GM23338 (cell line): ENCODE measurements around the gene ZRANB2. TPM values are rescaled to one million over a fixed set of nuclear protein-coding genes. Genes with fewer than 3 reads are reported as not detected.
A peak's percentile ranks its signal among the peaks of the same experiment; 100 is the strongest.

Experiments used
- ATAC-seq: fragments of 200-7000 bp; cut with Tn5 transposase; 3 replicates; pipeline ENCODE4 v1.9.1; 2020
- DNase-seq: peaks from one replicate; pipeline ENCODE4 v3.0.0-alpha.2; 2015; ENCODE audit warnings: low spot score
- H2AFZ ChIP-seq: fragments of 200-600 bp; sonication (generic); 2 replicates; pipeline ENCODE4 v1.8.0; 2016; ENCODE audit warnings: antibody characterized with exemption, mild to moderate bottlenecking, moderate library complexity
- H3F3A ChIP-seq: fragments of 200-600 bp; sonication (generic); replicated peaks from 2 replicates; pipeline ENCODE4 v1.8.0; 2017; ENCODE audit warnings: antibody characterized with exemption, mixed run types, low read depth
- H3K27ac ChIP-seq: fragments of 200-600 bp; sonication (generic); 2 replicates; pipeline ENCODE4 v1.6.1; 2016; ENCODE audit warnings: low read depth
- H3K27me3 ChIP-seq: fragments of 200-600 bp; sonication (generic); 2 replicates; pipeline ENCODE4 v1.8.0; 2016; ENCODE audit warnings: mild to moderate bottlenecking, mixed run types, moderate library complexity; ENCODE audit not compliant: insufficient read depth
- H3K36me3 ChIP-seq: fragments of 200-600 bp; sonication (generic); 2 replicates; pipeline ENCODE4 v1.8.0; 2016; ENCODE audit warnings: mild to moderate bottlenecking; ENCODE audit not compliant: insufficient read depth
- H3K4me1 ChIP-seq: fragments of 200-600 bp; sonication (generic); 2 replicates; pipeline ENCODE4 v1.8.0; 2016; ENCODE audit warnings: mild to moderate bottlenecking, moderate library complexity; ENCODE audit not compliant: insufficient read depth
- H3K4me2 ChIP-seq: fragments of 200-600 bp; sonication (generic); 2 replicates; pipeline ENCODE4 v1.7.1; 2017; ENCODE audit warnings: mixed run types
- H3K4me3 ChIP-seq: fragments of 200-600 bp; sonication (generic); 2 replicates; pipeline ENCODE4 v1.6.1; 2016; ENCODE audit warnings: mixed run types
- H3K79me2 ChIP-seq: fragments of 200-600 bp; sonication (generic); replicated peaks from 2 replicates; pipeline ENCODE4 v1.8.0; 2017; ENCODE audit warnings: mild to moderate bottlenecking; ENCODE audit not compliant: insufficient read depth
- H3K9me2 ChIP-seq: fragments of 200-600 bp; sonication (generic); 2 replicates; pipeline ENCODE4 v1.8.0; 2017; ENCODE audit not compliant: insufficient read depth
- H4K20me1 ChIP-seq: fragments of 200-600 bp; sonication (generic); replicated peaks from 2 replicates; pipeline ENCODE4 v1.8.0; 2017; ENCODE audit warnings: mild to moderate bottlenecking; ENCODE audit not compliant: insufficient read depth
- H3K27ac Mint-ChIP-seq: 2 replicates; pipeline ENCODE4 v1.8.0; 2020; ENCODE audit warnings: inconsistent platforms, mild to moderate bottlenecking, moderate library complexity, mixed read lengths
- H3K27me3 Mint-ChIP-seq: 3 replicates; pipeline ENCODE4 v1.8.0; 2022; ENCODE audit warnings: low read depth, mild to moderate bottlenecking, moderate library complexity, mixed read lengths, inconsistent platforms; ENCODE audit not compliant: insufficient read depth, poor library complexity
- H3K36me3 Mint-ChIP-seq: 3 replicates; pipeline ENCODE4 v1.8.0; 2021; ENCODE audit warnings: low read depth, mild to moderate bottlenecking, inconsistent platforms, moderate library complexity, mixed read lengths
- H3K4me1 Mint-ChIP-seq: 3 replicates; pipeline ENCODE4 v1.8.0; 2020; ENCODE audit warnings: mild to moderate bottlenecking, inconsistent platforms, mixed read lengths
- H3K4me3 Mint-ChIP-seq: 3 replicates; pipeline ENCODE4 v1.8.0; 2021; ENCODE audit warnings: moderate library complexity, mild to moderate bottlenecking, inconsistent platforms, mixed read lengths
- H3K9me3 Mint-ChIP-seq: 3 replicates; pipeline ENCODE4 v1.8.0; 2020; ENCODE audit warnings: moderate library complexity, mild to moderate bottlenecking, inconsistent platforms, mixed read lengths
- CREB1 ChIP-seq: fragments of 250-450 bp; sonication (Bioruptor Pico); IDR thresholded peaks from 2 replicates; pipeline ENCODE4 v1.5.0; 2020; ENCODE audit warnings: low read depth, mild to moderate bottlenecking, moderate library complexity
- CTCF ChIP-seq, 2 experiments: fragments of 200-600 bp in 1 of 2; sonication (generic) in 1 of 2; conservative IDR thresholded peaks; 2 replicates each; pipeline versions ENCODE4 v1.5.1 to v1.6.1; 2016 to 2017; ENCODE audit warnings: antibody characterized with exemption in 2 of 2, low read depth in 2 of 2, mild to moderate bottlenecking in 2 of 2, moderate library complexity in 1 of 2
- ETS1 ChIP-seq: IDR thresholded peaks from 2 replicates; pipeline ENCODE4 v1.6.1; 2016; ENCODE audit warnings: antibody characterized with exemption
- JUNB ChIP-seq: IDR thresholded peaks from one replicate; pipeline ENCODE4 v1.6.1; 2016; ENCODE audit warnings: antibody characterized with exemption; ENCODE audit not compliant: unreplicated experiment
- NANOG ChIP-seq: IDR thresholded peaks from 2 replicates; pipeline ENCODE4 v1.6.1; 2016; ENCODE audit warnings: antibody characterized with exemption, borderline replicate concordance
- POLR2AphosphoS5 ChIP-seq: IDR thresholded peaks from 2 replicates; pipeline ENCODE4 v1.6.1; 2016; ENCODE audit warnings: antibody characterized with exemption, low read depth
- REST ChIP-seq: IDR thresholded peaks from one replicate; pipeline ENCODE4 v1.6.1; 2018; ENCODE audit warnings: antibody characterized with exemption; ENCODE audit not compliant: unreplicated experiment
- STAT1 ChIP-seq: IDR thresholded peaks from one replicate; pipeline ENCODE4 v1.6.1; 2016; ENCODE audit warnings: antibody characterized with exemption; ENCODE audit not compliant: unreplicated experiment
- ZNF114 ChIP-seq: fragments of 250-450 bp; sonication (Bioruptor Pico); IDR thresholded peaks from 2 replicates; pipeline ENCODE4 v1.5.0; 2020; ENCODE audit warnings: mild to moderate bottlenecking, moderate library complexity
- polyA plus RNA-seq: library from polyadenylated mRNA; unstranded; fragments of >200 nt; fragmentation: Nextera tagmentation; extraction: Ambion mirVana; gene quantifications from 2 replicates; pipeline ENCODE4 v1.2.1, GENCODE V29; 2016
- total RNA-seq: library from RNA; depleted of rRNA; stranded (reverse); fragments of >200 nt; shearing (Covaris generic); gene quantifications from 2 replicates; pipeline ENCODE4 v1.2.3, GENCODE V29; 2014

The ZRANB2 gene
- total and polyA plus RNA-seq, 2 experiments from 2014 or later, result 84.9 to 170 TPM

GRCh38 chr1:71083271-71083670, 2.4 kb upstream of the ZRANB2 start (continued):
- TF ChIP-seq JUNB (no peak), NANOG (no peak), ETS1 (no peak), REST (no peak), CTCF (conservative IDR thresholded peaks at IDR 0.05; ENCODE audit: low read depth in 2 of 2) (no peak), CREB1 (CRISPR knock-in tag) (no peak), POLR2AphosphoS5 (no peak)

GRCh38 chr1:71081697-71082080, 854 bp upstream of the ZRANB2 start:
- TF ChIP-seq STAT1 (no peak), ETS1 (no peak), REST (no peak), ZNF114 (CRISPR knock-in tag) (no peak)
- Histone ChIP-seq H3K9me2 (no peaks in the 10 kb centered on the region), H3K79me2 (peaks cover 42% of the 10 kb centered on the region), H2AFZ (no peak overlapping the region; the same call in 1 of the 2 replicates), H3K27me3 (peaks cover 25% of the 10 kb centered on the region; the same call in 1 of the 2 replicates), H3K4me2 (peak overlapping the region; percentile 44), H3K4me3 (peak overlapping the region; percentile 95; the same call in 1 of the 2 replicates), H3K27ac (no peak overlapping the region), H3K36me3 (peaks cover 17% of the 10 kb centered on the region; the same call in 1 of the 2 replicates), H3K4me1 (0 out of 2 replicates have a peak, but pooled peaks cover 8% of the 10 kb centered on the region), H4K20me1 (no peaks in the 10 kb centered on the region; the same call in 1 of the 2 replicates), H3F3A (no peaks in the 10 kb centered on the region)
- peak; percentile 17; the same call in 2 of the 3 replicates for ATAC-seq
- H3K4me1 Mint-ChIP-seq, result peaks cover 12% of the 10 kb centered on the region; the same call in 2 of the 3 replicates
- H3K36me3 Mint-ChIP-seq, result peaks cover 24% of the 10 kb centered on the region; the same call in 2 of the 3 replicates
- peak overlapping the region; percentile 99 for H3K4me3 Mint-ChIP-seq
- H3K27me3 Mint-ChIP-seq, result peaks cover 7% of the 10 kb centered on the region
- peak overlapping the region; percentile 97 for H3K27ac Mint-ChIP-seq
- no peaks in the 10 kb centered on the region for H3K9me3 Mint-ChIP-seq
- peak; percentile 40 for DNase-seq
